Activated T-cell treated with anti-CD3 and anti-CD28 coated beads, Interleukin-2, amount 50 U/mL, for 1 hour (primary cell): Measurements from ENCODE around the gene OSBPL10.
"Not testable (repeated sequence)": the region's sequence is repeated elsewhere in the genome, so short reads cannot be mapped to it uniquely, and the experiment has no call there.

Experiments used
- DNase-seq: peaks from one replicate; pipeline ENCODE4 v3.0.0-alpha.2; 2020

Gene OSBPL10

GRCh38 chr3:31981206-31982181 lies at the start of gene OSBPL10, which contains the start of gene ZNF860:
TSS of gene OSBPL10 (minus strand) at chr3:31981262. CDS start at chr3:31981179, 83 bp downstream.
TSS of gene ZNF860 (plus strand) at chr3:31981750. CDS start at chr3:31989080, 7,330 bp downstream.
- DNase-seq = peak; percentile 24

GRCh38 chr3:32026593-32026992 lies 45.5 kb upstream of the OSBPL10 start:
- DNase-seq = no peak

- DNase-seq = no peak
Measured at GRCh38 chr3:32022947-32023346, 41.9 kb upstream of the OSBPL10 start.

GRCh38 chr3:32021748-32022147 lies 40.7 kb upstream of the OSBPL10 start:
- DNase-seq = no peak

GRCh38 chr3:32021155-32021554 lies 40.1 kb upstream of the OSBPL10 start:
- no peak for DNase-seq

GRCh38 chr3:32018757-32019564 lies 37.9 kb upstream of the OSBPL10 start:
- no peak for DNase-seq

- no peak for DNase-seq
Measured at GRCh38 chr3:32017286-32017685, 36.2 kb upstream of the OSBPL10 start.

GRCh38 chr3:32015638-32016037 lies 34.6 kb upstream of the OSBPL10 start:
- not testable (repeated sequence) for DNase-seq

GRCh38 chr3:32010699-32011098 lies 29.6 kb upstream of the OSBPL10 start:
- DNase-seq = not testable (repeated sequence)

GRCh38 chr3:32009957-32010356 lies 28.9 kb upstream of the OSBPL10 start:
- DNase-seq = no peak

- no peak for DNase-seq
Measured at GRCh38 chr3:32009101-32009500, 28.0 kb upstream of the OSBPL10 start.

- no peak for DNase-seq
Measured at GRCh38 chr3:32004113-32004765, 23.2 kb upstream of the OSBPL10 start.

- DNase-seq = no peak
Measured at GRCh38 chr3:32003380-32003779, 22.3 kb upstream of the OSBPL10 start.

- DNase-seq = no peak
Measured at GRCh38 chr3:32002561-32003368, 21.7 kb upstream of the OSBPL10 start.

- no peak for DNase-seq
Measured at GRCh38 chr3:32000877-32001276, 19.8 kb upstream of the OSBPL10 start.

GRCh38 chr3:31999907-32000439 lies 18.9 kb upstream of the OSBPL10 start:
- DNase-seq = no peak

- no peak for DNase-seq
Measured at GRCh38 chr3:31997500-31997899, 16.4 kb upstream of the OSBPL10 start.

- no peak for DNase-seq
Measured at GRCh38 chr3:31996195-31996594, 15.1 kb upstream of the OSBPL10 start.

- not testable (repeated sequence) for DNase-seq
Measured at GRCh38 chr3:31995026-31995425, 14.0 kb upstream of the OSBPL10 start.

- no peak for DNase-seq
Measured at GRCh38 chr3:31993843-31994242, 12.8 kb upstream of the OSBPL10 start.

- DNase-seq = not testable (repeated sequence)
Measured at GRCh38 chr3:31992995-31993394, 11.9 kb upstream of the OSBPL10 start.

- no peak for DNase-seq
Measured at GRCh38 chr3:31988271-31988670, 7.2 kb upstream of the OSBPL10 start.
